Ishikawa (cell line): ENCODE results near the gene ZNF256.
A peak's percentile ranks its signal among the peaks of the same experiment; 100 is the strongest.

Source experiments
- CEBPB ChIP-seq: IDR thresholded peaks from 2 replicates; pipeline ENCODE4 v1.6.1; 2012
- CREB1 ChIP-seq: IDR thresholded peaks from 2 replicates; pipeline ENCODE4 v1.6.1; 2012; ENCODE audit warnings: low read depth
- EGR1 ChIP-seq: IDR thresholded peaks from 2 replicates; pipeline ENCODE4 v1.6.1; 2012
- EP300 ChIP-seq: IDR thresholded peaks from 2 replicates; pipeline ENCODE4 v1.6.1; 2012; ENCODE audit warnings: borderline replicate concordance
- FOXM1 ChIP-seq: IDR thresholded peaks from 2 replicates; pipeline ENCODE4 v1.6.1; 2012; ENCODE audit warnings: low read depth, borderline replicate concordance
- NFIC ChIP-seq: IDR thresholded peaks from 2 replicates; pipeline ENCODE4 v1.6.1; 2012
- RAD21 ChIP-seq: IDR thresholded peaks from 2 replicates; pipeline ENCODE4 v1.6.1; 2012; ENCODE audit warnings: low read depth
- TAF1 ChIP-seq: IDR thresholded peaks from 2 replicates; pipeline ENCODE4 v1.6.1; 2012; ENCODE audit warnings: low read depth, mild to moderate bottlenecking
- TCF12 ChIP-seq: IDR thresholded peaks from 2 replicates; pipeline ENCODE4 v1.6.1; 2012; ENCODE audit warnings: low read depth
- TEAD4 ChIP-seq: IDR thresholded peaks from 2 replicates; pipeline ENCODE4 v1.6.1; 2012
- YY1 ChIP-seq: IDR thresholded peaks from 2 replicates; pipeline ENCODE4 v1.6.1; 2012; ENCODE audit warnings: low read depth
- ZBTB7A ChIP-seq: IDR thresholded peaks from 2 replicates; pipeline ENCODE4 v1.6.1; 2012; ENCODE audit warnings: low read depth
- TF ChIP-seq, protein P1 (sequence below): IDR thresholded peaks from 2 replicates; pipeline ENCODE4 v1.6.1; 2012
- TF ChIP-seq, protein P2 (sequence below): IDR thresholded peaks from 2 replicates; pipeline ENCODE4 v1.6.1; 2012
- TF ChIP-seq, protein P3 (sequence below): IDR thresholded peaks from 2 replicates; pipeline ENCODE4 v1.6.1; 2012; ENCODE audit warnings: low read depth, mild to moderate bottlenecking

The ZNF256 gene

DNA sequence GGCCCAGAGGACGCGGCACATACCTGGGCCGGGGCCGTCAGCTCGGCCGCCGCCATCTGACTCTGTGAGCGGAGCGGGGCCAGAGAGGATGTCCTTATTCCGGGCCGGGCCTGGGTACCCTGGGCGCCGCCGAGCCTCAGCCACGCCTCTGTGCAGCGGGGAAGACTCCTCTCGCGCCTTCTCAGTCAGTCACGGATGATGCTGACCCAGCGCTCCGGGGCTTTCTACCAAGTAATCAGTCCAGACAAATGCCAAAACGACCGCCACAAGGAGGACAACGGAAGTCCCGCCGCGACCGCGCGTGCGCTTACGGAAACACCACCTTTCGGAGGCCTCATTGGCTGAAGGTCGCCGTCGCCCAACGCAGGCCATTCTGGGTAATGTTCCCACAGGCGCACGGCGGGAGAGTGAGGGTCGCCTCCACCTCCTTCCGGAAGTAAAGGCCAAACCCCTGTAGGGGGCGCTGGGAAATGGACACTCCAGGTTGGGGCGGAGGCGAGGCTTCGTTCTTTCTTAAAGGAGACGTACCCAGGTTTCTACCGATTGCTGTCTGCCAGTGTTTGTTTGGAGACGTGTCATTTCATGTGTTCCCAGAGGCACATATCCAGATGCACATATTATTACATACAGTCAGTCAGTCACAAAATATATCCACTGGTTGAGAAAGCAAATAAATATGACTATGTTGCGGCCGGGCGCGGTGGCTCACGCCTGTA is at the start of gene ZNF256:
ZNF256 (minus strand) TSS at position 288 of the 716 bp plus-strand sequence; CDS start at position 56, 232 bp downstream.
- no peak for TF ChIP-seq TEAD4
- TF ChIP-seq FOXM1 = no peak
- TF ChIP-seq TAF1 = no peak; the same call in 1 of the 2 replicates
- TF ChIP-seq ZBTB7A = peak; percentile 76
- no peak for TF ChIP-seq NFIC
- TF ChIP-seq, protein P1, sequence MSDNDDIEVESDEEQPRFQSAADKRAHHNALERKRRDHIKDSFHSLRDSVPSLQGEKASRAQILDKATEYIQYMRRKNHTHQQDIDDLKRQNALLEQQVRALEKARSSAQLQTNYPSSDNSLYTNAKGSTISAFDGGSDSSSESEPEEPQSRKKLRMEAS = peak; percentile 66
- peak; percentile 20; the same call in 1 of the 2 replicates for TF ChIP-seq RAD21
- 0 out of 2 replicates have a peak, but pooled peaks have one; percentile 39 for TF ChIP-seq CREB1
- no peak for TF ChIP-seq EP300

DNA sequence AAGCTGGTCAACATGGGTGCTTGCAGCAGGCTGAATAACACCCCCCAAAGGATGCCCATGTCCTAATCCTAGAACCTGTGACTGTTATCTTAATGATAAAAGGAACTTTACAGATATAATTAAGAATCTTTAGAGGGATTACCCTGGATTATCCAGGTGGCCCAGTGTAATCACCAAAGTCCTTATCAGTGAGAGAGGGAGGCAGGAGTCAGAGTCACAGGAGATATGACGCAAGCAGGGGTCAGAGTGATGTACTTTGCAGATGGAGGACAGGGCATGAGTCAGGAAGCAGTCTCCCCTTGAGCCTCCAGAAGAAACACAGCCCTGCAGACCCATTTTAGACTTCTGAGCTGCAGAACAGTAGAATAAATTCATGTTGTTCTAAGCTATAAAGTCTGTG is 45.3 kb upstream of the ZNF256 start:
- TF ChIP-seq TCF12 (no peak), FOXM1 (no peak), YY1 (no peak), EGR1 (no peak), NFIC (no peak), CREB1 (no peak), TEAD4 (no peak), EP300 (no peak), ZBTB7A (no peak), RAD21 (no peak), TAF1 (no peak), CEBPB (no peak)
- TF ChIP-seq, protein P2, sequence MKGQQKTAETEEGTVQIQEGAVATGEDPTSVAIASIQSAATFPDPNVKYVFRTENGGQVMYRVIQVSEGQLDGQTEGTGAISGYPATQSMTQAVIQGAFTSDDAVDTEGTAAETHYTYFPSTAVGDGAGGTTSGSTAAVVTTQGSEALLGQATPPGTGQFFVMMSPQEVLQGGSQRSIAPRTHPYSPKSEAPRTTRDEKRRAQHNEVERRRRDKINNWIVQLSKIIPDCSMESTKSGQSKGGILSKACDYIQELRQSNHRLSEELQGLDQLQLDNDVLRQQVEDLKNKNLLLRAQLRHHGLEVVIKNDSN = no peak
- TF ChIP-seq, protein P1 = no peak
- TF ChIP-seq, protein P3, sequence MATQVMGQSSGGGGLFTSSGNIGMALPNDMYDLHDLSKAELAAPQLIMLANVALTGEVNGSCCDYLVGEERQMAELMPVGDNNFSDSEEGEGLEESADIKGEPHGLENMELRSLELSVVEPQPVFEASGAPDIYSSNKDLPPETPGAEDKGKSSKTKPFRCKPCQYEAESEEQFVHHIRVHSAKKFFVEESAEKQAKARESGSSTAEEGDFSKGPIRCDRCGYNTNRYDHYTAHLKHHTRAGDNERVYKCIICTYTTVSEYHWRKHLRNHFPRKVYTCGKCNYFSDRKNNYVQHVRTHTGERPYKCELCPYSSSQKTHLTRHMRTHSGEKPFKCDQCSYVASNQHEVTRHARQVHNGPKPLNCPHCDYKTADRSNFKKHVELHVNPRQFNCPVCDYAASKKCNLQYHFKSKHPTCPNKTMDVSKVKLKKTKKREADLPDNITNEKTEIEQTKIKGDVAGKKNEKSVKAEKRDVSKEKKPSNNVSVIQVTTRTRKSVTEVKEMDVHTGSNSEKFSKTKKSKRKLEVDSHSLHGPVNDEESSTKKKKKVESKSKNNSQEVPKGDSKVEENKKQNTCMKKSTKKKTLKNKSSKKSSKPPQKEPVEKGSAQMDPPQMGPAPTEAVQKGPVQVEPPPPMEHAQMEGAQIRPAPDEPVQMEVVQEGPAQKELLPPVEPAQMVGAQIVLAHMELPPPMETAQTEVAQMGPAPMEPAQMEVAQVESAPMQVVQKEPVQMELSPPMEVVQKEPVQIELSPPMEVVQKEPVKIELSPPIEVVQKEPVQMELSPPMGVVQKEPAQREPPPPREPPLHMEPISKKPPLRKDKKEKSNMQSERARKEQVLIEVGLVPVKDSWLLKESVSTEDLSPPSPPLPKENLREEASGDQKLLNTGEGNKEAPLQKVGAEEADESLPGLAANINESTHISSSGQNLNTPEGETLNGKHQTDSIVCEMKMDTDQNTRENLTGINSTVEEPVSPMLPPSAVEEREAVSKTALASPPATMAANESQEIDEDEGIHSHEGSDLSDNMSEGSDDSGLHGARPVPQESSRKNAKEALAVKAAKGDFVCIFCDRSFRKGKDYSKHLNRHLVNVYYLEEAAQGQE = no peak

DNA sequence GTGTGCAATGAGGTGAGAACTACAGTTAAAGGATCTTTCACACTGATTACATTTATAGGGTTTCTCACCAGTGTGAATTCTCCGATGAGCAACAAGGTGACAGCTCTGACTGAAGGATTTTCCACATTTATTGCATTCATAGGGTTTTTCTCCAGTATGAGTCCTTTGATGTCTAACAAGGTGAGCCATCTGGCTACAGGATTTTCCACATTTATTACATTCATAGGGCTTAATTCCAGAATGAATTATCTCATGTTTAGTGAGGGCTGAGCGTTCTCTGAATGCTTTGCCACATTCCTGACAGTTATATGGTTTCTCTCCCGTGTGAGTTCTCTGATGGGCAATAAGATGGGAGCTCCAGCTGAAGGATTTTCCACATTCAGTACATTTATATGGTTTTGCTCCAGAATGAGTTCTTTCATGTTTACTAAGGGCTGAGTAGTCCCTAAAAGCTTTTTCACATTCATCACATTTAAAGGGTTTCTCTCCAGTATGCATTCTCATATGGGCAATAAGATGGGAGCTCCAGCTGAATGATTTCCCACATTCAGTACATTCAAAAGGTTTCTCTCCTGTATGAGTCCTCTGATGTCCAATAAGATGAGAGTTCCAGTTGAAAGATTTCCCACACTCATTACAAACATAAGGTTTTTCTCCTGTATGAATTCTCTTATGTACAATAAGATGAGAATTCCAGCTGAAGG is 31.2 kb upstream of the ZNF256 start:
- TF ChIP-seq YY1 = no peak
- TF ChIP-seq EP300 = no peak
- TF ChIP-seq, protein P2 = no peak; the same call in 1 of the 2 replicates
- no peak for TF ChIP-seq TAF1
- TF ChIP-seq EGR1 = no peak
- TF ChIP-seq CEBPB = no peak
- TF ChIP-seq, protein P1 = no peak
- TF ChIP-seq ZBTB7A = no peak

DNA sequence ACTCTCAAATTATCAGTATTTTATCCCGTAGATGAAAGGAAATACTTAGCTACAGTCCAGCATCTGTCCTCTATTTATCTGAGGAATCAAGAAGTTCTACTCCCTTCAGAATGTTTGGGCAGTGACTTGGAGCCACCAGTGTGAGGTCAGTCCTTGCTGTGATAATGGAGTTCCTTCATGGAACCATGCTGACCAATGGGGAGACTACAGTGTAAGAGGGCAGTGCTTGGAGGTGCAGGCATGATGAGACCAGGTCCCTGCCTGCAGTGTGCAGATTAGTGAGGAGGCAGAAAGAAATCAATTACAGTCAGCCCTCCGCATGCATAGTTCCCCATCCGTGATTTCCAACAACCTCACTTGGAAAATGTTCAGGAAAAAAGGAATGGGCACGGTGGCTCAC is 26.9 kb upstream of the ZNF256 start, which contains the start of gene C19orf18:
C19orf18 (minus strand) TSS at position 101 of the 400 bp plus-strand sequence. CDS start 102 bp downstream, outside the sequence.
- TF ChIP-seq EGR1 = no peak
- no peak for TF ChIP-seq CEBPB
- no peak for TF ChIP-seq CREB1
- TF ChIP-seq, protein P3 = no peak
- no peak for TF ChIP-seq TCF12
- no peak for TF ChIP-seq TAF1
- TF ChIP-seq FOXM1 = no peak
- TF ChIP-seq ZBTB7A = no peak
- TF ChIP-seq YY1 = no peak
- TF ChIP-seq EP300 = no peak
- no peak for TF ChIP-seq RAD21
- no peak for TF ChIP-seq TEAD4
- TF ChIP-seq, protein P2 = no peak
